ENCODE data around the gene IL3RA.
"Not testable (repeated sequence)": the region's sequence is repeated elsewhere in the genome, so short reads cannot be mapped to it uniquely, and the experiment has no call there.

Gene IL3RA

DNA sequence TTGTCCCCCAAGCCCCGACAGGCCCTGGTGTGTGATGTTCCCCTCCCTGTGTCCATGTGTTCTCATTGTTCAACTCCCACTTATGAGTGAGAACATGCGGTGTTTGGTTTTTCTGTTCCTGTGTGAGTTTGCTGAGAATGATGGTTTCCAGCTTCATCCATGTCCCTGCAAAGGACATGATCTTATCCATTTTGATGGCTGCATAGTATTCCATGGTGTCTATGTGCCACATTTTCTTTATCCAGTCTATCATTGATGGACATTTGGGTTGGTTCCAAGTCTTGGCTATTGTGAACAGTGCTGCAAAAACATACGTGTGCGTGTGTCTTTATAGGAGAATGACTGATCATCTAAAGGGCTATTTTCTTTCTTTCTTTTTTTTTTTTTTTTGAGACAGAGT is 4.2 kb upstream of the IL3RA start:
- not testable (repeated sequence) for DNase-seq

DNA sequence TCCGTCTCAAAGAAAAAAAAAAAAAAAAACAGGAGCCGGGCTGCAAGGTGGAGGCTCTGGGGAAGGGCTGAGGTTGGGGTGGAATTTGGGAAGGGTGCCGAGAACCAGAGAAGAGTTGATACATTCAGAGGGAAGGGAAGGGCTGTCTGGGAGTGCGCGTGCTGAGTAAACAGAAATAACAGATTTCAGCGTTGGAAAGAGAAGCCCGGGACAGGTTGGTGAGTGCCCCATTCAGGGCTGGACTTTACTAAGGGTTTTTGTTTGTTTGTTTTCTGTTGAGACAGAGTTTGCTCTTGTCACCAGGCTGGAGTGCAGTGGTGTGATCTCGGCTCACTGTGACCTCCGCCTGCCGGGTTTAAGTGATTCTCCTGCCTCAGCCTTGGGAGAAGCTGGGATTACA is 1.7 kb upstream of the IL3RA start:
- DNase-seq = no peak

DNA sequence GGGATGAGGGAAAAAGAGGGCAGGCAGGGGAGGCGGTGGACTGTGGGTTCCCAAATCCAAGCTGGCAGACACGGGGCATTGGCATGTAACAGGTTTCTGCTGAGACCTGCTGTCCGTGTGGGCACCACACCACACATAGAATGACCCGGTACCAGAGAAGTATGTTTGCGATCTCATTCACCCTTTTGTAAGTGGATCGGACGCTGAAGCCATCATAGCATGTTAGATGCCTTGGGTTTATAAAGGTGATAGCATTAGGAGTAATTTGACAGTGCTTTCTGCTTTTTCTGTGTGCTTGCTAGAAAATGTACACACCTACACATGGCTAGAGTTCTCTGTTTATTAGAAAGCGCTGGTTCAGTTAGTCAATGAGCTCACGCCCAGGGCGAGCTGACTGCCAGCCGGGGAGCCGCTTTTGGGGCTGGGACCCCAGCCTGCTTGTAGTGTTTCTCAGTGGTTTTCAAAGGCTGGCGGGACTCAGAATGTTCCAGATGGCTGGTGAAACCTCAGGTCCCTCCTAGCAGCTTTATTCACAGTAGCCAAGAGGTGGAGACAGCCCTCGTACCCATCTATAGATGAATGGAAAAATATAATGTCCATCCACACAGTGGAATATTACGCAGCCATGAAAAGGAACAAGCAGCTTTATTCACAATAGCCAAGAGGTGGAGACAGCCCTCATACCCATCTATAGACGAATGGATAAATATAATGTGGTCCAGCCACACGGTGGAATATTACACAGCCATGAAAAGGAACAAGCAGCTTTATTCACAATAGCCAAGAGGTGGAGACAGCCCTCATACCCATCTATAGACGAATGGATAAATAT is 579 bp downstream of the IL3RA start:
- DNase-seq = no peak

DNA sequence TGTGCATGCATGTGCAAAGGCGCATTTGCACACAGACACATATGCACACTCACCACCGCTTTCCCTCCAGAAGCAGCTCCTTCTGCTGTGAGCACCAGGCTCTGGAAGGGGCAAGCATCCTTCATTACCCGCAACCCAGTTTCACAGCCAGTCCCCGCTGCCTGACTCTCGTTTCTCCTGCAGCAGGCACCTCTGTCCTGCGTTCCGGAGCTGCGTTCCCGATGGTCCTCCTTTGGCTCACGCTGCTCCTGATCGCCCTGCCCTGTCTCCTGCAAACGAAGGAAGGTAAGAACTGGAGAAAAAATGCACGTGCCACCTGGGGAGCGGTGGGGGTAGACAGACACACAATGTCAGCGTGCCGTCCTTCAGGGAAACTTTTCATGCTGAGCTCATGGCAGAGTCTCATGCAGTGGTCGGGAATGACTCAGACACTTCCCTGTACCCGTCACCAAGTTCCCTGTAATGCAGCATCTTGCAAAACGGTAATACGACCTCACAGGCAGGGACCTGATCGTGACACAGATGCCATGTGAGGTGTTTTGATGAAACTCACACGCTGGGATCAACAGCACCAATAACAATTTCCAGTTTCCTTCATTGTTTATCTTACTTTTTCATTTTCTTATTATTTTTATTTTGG is 5.1 kb downstream of the IL3RA start:
- DNase-seq = no peak

DNA sequence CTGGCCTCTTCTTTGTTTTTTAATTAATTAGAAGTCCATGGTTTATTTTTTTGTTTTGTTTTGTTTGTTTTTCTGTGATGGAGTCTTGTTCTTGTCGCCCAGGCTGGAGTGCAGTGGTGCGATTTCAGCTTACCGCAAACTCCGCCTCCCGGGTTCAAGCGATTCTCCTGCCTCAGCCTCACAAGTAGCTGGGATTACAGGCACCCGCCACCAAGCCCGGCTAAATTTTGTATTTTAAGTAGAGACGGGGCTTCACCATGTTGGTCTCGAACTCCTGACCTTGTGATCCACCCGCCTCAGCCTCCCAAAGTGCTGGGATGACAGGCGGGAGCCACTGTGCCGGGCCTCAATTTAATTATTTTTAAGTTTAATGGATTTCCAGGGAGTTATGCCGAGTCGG is 13.0 kb downstream of the IL3RA start:
- not testable (repeated sequence) for DNase-seq

DNA sequence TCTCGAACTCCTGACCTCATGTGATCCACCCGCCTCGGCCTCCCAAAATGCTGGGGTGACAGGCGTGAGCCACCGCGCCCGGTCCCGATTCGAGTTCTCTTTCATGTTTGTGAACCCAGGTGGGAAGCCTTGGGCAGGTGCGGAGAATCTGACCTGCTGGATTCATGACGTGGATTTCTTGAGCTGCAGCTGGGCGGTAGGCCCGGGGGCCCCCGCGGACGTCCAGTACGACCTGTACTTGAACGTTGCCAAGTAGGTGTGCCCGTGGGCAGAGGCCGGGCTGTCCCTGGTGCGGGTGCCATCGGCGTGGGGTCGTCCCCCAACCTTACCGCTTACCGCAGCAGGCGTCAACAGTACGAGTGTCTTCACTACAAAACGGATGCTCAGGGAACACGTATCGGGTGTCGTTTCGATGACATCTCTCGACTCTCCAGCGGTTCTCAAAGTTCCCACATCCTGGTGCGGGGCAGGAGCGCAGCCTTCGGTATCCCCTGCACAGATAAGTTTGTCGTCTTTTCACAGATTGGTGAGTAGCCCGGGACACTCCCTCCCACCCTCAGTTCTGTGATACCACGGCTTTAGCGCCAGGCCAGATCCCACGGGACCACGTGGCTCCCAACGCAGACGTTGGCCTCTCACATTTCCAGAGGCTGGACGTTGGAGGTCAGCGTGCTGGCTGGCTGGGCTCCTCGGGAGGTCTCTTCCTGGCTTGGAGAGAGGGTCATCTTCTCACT is 15.6 kb downstream of the IL3RA start:
- DNase-seq = no peak

DNA sequence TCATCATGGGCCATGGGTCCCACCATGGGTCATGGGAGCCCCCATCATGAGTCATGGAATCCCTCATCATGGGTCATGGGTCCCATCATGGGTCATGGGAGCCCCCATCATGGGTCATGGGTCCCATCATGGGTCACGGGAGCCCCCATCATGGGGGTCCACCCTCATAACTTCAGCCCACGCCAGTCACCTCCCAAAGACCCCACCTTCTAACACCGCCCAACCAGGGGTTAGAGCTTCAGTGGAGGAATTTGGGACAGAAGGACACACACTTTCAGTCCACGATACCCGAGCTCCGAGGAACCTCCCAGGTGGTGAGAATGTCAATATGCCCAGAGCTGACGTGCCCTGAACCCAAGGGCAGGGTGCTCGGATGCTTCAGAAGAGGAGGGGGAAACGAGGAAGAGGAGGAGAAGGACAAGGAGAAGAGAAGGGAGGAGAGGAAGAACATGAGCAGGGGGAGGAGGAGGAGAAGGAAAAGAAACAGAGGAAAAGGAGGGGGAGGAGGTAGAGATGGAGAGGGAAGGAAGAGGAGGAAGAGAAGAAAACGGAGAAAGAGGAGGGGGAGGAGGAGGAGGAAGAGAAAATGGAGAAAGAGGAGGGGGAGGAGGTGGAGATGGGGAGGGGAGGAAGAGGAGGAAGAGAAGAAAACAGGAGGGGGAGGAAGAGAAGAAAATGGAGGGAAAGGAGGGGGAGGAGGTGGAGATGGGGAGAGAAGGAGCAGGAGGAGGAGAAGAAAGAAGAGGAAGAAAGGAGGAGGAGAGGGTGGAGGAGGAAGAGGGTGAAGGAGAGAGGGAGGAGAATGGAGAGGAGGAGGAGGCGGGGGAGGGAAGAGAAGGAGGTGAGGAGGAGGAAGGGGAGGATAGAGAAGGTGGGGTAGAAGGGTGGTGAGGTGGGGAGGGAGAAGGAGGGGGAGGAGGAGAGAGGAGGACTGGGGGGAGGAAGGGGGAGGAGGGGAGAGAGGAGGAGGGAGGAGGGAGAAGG is 17.7 kb downstream of the IL3RA start:
- no peak for DNase-seq

DNA sequence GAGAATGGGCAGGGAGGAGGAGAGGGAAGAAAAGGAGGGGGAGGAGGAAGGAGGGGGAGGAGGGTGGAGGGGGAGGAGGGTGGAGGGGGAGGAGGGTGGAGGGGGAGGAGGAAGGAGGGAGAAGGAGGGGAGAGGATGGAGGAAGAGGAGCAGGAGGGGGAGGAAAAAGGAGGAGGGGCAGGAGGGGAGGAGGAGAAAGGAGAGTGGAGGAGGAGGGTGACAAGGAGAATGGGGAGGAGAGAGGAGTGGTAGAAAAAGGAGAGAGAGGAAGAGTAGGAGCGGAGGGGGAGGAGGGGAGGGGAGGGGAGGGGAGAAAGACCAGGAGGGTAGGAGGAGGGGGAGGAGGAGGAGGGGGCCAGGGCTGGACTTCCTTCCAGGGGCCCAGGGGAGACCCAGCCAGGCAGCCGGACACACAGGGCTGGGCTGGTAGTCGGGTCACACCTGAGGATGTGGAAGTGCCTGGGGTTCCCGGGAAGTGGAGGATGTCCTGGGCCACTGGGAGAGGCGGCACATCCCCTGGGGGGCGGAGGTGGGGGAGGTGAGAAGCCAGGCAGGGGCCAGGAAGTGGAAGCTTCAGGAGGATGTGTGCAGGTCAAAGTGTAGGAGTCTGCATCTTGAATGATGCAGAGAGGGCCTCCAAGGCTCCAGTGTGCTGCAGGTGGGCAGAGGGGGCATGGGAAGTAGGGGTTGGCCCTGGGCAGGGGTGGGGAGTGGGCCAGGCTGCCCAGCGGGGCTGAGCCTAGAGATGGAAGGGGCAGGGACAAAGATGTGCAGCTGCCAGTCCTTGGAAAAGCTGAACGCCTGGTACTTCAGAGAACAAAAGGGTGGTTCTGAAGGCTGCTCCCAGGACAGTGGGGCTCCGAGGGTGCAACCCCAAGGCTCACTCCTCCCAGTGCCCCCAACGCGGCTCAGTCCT is 18.8 kb downstream of the IL3RA start:
- DNase-seq = no peak

DNA sequence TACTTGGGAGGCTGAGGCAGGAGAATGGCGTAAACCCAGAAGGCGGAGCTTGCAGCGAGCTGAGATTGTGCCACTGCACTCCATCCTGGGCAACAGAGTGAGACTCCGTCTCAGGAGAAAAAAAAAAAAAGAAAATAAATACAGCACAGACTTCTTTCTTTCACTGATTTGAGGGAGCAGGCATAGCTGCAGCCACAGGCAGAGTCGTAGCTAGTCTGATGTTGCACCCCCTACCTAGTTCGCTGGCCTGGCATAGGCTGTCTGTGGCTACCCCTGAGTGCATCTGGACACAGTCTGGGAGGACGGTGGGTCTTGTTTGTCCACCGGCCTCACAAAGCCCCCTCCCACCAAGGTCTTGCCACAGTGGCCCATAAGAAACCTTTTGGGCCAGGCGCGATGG is 21.4 kb downstream of the IL3RA start:
- DNase-seq = no peak

DNA sequence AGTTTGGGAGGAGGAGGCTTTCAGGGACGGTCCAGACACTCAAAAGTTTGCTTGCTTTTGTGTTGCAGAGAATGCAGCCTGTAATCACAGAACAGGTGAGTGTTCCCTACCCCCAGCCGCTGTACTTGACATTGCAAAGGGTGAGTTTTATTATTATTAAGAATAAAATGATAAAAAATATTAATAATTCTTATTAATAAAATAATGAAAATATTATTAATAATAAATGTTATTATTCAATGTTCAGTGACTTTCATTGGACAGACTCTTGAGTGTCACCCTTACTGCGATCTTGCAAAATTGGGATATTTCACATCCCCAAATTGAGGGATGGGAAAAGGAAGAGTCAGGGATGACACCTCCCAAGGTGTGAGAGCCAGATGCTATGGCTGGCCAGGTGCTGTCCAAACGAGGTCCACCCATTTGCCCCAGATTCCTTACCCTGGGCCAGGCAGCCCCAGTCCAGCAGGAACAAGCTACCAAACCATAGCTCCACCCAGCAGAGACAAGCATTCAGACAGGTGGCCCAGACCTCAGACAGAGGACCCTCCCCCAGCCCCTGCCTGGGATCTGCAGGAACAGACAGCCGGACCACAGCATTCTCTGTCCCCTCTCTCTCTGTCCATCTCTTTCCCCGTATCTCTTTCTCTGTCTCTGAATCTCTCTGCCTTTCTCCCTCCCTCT is 22.4 kb downstream of the IL3RA start:
- no peak for DNase-seq

DNA sequence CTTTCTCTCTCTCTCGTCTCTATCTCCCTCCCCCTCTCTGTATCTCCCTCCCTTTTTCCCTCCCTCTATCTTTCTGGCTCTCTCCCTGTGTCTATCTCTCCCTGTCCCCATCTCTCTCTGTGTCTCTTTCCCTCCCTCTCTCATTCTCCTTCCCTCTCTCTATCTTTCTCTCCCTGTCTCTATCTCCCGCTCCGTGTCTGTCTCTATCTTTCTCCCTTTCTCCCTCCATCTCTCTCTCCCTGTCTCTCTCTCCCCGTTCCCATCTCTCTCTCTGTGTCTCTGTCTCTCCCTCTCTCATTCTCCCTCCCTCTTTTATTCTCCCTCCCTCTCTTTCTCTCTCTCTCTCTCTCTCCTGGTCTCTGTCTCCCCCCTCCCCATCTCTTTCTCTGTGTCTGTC is 22.9 kb downstream of the IL3RA start:
- no peak for DNase-seq

DNA sequence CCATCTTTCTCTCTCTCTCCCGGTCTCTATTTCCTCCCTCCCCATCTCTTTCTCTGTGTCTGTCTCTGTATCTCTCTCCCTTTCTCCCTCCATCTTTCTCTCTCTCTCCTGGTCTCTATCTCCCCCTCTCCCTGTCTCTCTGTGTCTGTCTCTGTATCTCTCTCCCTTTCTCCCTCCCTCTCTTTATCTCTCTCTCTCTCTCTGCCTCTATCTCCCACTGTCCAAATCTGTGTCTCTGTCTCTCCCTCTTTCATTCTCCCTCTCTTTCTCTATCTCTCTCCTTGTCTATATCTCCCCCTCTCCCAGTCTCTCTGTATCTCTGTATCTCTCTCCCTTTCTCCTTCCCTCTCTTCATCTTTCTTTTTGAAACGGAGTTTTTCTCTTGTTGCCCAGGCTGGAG is 23.6 kb downstream of the IL3RA start:
- no peak for DNase-seq

DNA sequence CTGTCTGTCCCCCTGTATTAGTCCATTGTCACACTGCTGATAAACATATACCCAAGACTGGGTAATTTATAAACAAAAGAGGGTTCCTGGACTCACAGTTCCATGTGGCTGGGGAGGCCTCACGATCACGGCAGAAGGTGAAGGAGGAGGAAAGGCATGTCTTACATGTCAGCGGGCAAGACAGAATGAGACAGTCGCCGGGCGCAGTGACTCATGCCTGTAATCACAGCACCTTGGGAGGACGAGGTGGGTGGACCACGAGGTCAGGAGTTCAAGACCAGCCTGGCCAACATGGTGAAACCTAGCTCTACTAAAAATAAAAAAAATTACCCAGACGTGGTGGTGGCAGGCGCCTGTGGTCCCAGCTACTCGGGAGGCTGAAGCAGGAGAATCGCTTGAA is 24.7 kb downstream of the IL3RA start:
- DNase-seq = no peak

DNA sequence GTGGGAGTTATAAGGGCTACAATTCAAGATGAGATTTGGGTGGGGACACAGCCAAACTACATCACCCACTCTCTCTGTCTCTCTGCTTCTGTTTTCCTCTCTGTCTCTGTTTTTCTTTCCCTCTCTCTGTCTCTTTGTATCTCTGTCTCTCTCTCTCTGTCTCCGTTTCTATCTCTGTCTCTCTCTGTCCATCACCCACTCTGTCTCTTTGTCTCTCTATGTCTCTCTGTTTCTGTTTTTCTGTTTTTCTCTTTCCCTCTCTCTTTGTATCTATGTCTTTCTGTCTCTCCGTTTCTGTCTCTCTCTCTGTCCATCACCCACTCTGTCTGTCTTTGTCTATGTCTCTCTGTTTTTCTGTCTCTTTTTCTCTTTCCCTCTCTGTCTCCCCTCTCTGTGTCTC is 25.3 kb downstream of the IL3RA start:
- no peak for DNase-seq

DNA sequence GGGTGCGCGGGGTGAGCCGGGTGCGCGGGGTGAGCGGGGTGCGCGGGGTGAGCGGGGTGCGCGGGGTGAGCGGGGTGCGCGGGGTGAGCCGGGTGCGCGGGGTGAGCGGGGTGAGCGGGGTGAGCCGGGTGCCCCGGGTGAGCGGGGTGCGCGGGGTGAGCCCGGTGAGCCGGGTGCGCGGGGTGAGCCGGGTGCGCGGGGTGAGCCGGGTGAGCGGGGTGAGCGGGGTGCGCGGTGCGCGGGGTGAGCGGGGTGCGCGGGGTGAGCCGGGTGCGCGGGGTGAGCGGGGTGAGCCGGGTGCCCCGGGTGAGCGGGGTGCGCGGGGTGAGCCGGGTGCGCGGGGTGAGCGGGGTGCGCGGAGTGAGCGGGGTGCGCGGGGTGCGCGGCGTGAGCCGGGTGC is 29.8 kb downstream of the IL3RA start:
- DNase-seq = not testable (repeated sequence)

DNA sequence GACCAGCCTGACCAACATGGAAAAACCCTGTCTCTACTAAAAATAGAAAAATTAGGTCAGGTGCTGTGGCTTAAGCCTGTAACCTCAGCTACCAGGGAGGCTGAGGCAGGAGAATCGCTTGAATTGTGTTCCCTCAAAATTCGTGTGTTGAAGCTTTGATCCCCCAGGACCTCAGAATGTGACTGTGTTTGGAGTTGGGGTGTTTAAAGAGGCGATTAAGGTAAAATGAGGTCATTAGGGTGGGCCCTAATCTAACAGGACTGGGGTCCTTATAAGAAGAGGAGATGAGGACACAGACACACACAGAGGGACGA is 31.8 kb downstream of the IL3RA start:
- no peak for DNase-seq

DNA sequence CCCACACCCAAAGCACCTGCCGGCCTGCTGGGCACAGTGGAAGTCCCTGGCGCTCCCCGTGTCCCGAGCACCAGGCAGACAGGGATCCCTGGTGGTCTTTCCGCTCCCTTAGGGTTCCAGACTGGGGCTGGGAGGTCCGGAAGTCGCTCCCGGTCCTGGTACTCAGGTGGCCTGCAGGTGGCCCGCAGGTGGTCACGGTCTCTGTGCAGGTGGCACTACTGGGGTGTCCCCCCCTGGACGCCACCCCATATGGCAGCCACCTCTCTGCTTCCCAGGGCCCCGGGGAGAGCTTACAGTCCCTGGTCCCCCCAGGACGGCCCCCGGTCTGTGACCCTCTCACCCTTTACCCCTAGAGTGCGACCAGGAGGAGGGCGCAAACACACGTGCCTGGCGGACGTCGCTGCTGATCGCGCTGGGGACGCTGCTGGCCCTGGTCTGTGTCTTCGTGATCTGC is 41.7 kb downstream of the IL3RA start:
- no peak for DNase-seq

DNA sequence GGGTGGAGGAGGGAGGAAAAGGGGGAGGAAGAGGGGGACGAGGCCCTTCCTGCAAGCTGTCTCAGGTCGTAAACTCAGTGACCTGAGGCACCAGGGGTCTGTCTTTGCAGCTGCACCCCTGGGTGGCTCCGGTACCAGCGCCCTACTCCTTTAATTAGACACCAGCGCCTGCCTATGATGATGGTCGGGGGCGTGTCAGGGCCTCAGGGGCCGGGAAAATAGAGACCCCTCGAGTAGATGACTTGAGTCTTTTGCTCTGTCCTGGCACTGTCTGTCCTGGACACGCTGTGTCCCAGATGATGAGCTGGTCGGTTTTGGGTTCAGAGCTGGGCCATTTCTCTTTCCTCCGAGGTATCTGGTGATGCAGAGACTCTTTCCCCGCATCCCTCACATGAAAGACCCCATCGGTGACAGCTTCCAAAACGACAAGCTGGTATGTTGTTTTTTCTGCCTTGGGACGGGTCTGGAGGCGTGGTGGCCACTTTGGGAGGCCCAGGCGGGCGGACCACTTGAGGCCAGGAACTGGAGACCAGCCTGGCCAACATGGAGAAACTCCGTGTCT is 44.2 kb downstream of the IL3RA start:
- DNase-seq = no peak

DNA sequence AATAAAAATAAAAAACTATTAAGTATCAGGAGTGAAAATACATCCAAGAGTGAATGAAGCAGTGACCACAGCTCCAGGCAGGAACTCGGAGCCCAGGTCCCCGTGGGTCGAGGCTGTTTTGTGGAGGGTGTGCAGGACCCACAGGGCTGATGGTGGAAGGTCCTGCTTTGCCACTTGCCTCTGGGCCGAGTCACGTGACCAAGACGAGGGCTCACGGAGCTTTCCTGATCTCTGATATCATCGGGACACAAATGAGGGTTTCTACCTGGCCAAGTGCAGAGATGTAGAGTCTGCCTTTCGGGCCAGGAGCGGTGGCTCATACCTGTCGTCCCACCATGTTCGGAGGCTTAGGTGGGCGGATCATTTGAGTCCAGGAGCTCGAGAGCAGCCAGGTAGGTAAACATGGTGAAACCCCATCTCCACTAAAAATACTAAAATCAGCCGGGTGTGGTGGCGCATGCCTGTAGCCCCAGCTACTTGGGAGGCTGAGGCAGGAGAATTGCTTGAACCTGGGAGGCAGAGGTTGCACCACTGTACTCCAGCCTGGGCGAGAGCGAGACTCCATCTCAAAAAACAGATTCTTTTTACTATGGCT is 48.2 kb downstream of the IL3RA start:
- no peak for DNase-seq

All from CD4-positive, alpha-beta T cell treated with Interleukin-17A for 4 hours (primary cell).